VCaP (cell line): ENCODE results near the gene USP32.

ENCODE experiments used
- H3K27ac ChIP-seq: fragments of 450-650 bp; 2 replicates; pipeline ENCODE4 v1.5.1; 2017
- CTCF ChIP-seq: fragments of 450-650 bp; conservative IDR thresholded peaks from 2 replicates; pipeline ENCODE4 v1.5.1; 2017; ENCODE audit warnings: mild to moderate bottlenecking, moderate library complexity

Gene USP32

DNA sequence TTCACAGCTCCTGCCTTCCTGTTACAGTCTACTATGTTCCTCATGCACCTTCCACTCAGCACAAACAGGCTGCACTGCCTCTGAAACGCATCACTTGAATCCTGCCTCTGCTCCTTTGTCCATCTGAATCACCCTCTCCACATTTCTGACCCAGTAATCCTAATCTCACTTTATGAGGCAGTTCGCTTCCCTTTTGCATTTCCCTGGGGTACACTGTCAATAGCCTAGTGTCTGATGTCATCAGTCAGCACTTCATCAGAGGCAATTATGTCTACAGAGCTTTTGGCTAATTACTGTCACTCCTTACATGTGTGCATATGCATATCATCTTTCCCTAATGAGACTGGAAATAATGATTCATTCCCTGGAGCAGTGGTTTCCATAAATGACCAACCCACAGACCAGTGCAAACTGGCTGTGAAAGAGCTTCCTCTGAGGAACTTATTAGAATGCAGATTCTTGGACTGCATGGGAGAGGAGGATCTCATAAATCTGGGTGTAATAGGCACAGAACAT is 218.6 kb downstream of the USP32 start:
- H3K27ac ChIP-seq: no peak overlapping the region
- no peak for TF ChIP-seq CTCF

- no peak for TF ChIP-seq CTCF
- H3K27ac ChIP-seq: peak overlapping the region; percentile 60
Measured at GRCh38 chr17:60171753-60172079, 220.2 kb downstream of the USP32 start.

DNA sequence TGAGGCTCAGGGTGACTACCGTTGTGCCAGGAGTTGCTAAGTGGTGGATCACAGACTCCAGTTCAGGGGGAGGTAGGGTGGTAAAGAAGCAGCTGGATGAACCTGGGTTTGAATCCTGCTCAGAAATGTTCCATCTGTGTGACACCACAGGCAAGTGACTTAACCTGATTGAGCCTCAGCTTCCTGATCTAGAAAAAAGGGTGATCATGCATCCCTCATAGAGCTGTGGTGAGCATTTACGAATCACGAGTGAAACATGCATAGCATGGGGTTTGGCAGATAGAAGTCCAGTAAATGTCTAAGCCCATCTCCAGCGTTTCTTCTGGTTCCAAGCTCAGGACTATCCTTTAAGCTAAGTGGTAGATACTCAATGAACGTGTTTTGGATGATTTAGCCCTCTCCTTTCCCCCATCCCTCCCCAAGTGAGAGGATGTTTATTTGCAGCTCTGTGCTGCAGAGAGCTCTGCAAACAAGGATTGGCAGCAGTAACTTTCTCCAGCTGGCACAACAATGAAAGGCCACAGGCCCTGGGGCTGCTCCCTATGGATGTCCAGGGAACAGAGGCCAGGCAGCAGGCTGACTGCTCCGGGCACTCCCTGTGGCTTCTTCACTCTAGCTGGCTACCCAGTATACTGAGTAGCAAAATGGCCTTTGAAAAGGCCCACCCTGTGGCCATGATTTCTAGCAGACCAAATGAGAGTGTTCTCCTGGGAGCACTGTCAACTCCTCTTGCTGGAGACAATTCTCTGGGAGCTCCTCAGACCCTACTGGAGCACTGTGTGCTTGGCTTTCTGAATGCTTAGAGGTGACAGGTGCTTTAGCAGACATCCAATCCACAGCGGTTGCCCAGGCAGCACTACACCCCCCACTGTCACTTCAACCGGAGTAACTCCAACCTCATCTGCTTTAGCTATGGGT is 220.8 kb downstream of the USP32 start:
- H3K27ac ChIP-seq: peak overlapping the region; percentile 60
- TF ChIP-seq CTCF: no peak

GRCh38 chr17:60169921-60170817 is 221.8 kb downstream of the USP32 start:
- TF ChIP-seq CTCF: no peak
- H3K27ac ChIP-seq: peak overlapping the region; percentile 60

DNA sequence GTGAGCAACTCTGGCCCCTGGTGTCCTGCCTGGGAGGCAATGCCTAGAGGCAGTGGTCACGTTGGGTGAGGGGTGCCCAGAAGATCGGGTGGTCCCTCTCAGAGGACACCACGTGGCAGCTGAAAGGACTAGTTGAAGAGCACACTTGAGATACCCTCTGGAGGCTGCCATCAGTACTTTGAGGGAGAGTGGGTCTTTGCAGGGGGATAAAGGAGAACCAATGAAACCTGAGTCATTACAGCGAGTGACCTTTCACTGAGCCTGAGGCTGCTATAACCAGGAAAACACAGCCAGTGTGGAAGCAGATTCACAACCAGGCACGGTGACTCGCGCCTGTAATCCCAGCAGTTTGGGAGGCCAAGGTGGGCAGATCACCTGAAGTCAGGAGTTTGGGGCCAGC is 223.3 kb downstream of the USP32 start:
- no peak for TF ChIP-seq CTCF
- H3K27ac ChIP-seq: no peak overlapping the region

GRCh38 chr17:60167065-60167741 is 224.7 kb downstream of the USP32 start:
- no peak for TF ChIP-seq CTCF
- no peak overlapping the region for H3K27ac ChIP-seq
